Stimulated activated CD4-positive, alpha-beta T cell treated with anti-CD3 and anti-CD28 coated beads, Interleukin-12 subunit alpha, Interleukin-12 subunit beta, amount 100 ng/mL, for 48 hours (primary cell): ENCODE measurements around the gene MPRIP.

Experiments
- DNase-seq, 3 donors: peaks; one replicate each; pipeline ENCODE4 v3.0.0-alpha.2; 2020; ENCODE audit warnings: low read depth in 2 of 3, low spot score in 1 of 3

MPRIP gene

DNA sequence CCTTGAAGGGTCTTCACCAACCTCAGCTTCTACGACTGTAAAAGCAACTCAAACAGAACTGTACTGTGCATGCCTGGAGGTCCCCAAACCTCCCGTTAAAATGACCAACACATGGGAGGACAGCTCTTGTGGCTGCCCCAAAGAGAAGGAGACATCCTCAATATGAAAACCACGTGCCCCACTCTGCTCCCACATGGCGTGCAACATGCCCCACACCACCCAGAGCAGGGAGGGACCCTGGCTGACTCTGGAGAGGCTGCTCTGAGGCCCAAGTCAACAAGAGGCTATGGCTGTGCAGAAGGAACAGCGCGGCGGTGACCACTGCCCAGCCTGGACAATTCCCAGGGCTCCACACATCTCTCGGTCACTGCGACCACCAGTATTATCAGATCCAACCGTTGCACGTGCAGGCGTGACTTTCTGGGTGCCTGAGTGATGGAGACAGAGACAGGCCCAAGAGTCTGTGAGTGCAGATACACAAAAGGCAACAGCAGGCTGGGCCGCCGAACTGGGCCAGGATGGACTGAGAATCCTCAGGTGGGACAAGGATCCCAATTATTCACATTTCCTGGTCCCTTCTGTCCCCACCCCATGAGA, 162.5 kb downstream of the MPRIP start:
- no peak for DNase-seq

DNA sequence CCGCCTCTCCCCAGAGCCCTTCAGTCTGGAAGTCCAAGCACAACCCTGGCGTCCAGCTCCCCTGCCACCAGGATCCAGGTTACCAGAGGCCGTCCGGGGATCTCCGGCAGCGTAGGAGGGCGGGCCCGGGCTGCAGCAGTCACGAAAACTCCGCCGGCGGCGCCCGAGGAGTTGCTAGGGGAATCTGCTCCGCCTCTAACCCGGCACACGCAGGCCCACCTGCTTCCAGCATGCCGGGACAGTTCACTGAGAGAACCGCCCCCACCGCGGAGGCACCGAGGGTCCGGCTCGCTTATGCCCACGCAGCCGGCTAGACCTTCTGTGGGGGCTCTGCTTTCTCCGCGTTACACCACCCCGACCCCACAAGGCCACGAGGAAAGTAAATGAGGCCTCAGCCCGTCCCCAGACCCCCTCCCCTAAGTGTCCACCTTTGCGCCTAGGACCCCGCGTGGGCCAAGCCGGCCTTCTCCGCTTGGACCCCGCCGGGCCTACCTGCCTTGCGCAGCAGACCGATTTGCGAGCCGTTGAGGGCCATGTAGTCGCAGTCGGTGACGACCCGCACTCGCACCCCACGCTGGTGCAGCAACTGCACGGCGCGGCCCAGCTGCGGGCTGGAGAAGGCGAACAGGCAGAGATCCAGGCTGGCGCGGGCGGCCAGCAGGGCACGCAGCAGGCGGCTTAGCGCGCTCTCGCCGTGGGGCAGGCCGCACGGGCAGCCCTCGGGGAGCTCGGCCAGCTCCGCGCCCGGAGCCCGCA, 163.3 kb downstream of the MPRIP start:
- peak; percentile 48 to 62 (median 50) for DNase-seq

DNA sequence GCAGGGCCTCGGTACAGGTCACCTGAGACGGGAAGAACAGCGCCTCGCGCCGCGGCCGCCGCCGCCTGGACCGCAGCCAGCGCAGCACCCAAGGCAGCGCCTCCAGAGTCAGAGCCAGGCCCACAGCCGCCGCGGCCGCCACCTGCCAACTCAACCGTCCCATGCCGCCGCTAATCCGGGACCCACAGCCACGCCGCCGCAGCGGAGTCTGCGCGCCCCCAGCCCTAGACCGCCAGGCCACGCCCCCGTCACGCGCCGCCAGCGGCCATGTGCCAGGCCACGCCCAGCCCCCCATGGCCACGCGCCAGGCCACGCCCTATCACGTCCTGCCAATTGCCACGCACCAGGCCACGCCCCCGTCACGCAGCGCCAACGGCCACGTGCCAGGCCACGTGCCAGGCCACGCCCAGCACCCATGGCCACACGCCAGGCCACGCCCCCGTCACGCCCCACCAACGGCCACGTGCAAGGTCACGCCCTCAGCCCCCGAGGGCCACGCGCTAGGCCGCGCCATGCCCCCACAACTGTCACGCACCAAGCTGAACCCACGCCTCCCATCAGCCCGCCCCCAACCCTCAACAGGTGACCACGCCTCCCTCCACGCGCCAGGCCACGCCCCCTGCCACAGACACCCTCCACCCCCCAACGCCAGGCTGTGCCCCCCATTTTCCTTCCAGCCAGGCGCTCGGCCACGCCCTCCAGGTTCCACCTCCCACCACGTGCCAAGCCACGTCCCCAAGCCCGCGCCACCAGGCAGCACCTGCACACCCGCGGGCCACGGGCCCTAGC, 164.1 kb downstream of the MPRIP start, which contains the start of gene PLD6:
Gene PLD6 (minus strand): TSS at position 210 of the 789 bp plus-strand sequence. CDS start 47 bp downstream, at position 163.
- peak; percentile 87 to 92 (median 91) for DNase-seq

DNA sequence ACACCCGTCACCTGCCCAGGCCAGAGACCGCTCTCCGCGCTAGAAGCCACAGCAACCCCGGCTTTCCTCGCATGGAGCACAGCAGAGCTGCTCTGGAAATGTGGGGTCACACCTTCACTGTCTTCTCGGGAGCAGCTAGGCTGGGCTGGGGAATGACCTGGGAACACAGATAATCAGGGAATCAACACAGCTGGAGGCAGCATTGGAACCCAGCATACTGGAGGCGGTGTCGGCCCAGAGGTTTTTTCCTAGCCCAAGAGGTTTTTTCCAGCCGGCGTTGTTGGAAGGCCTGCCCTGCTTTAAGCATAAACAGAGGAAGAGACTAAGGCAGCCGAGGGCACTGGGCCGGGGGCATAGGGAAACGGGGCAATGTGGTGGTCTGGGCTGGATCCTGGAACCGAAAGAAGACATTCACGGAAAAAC, 164.7 kb downstream of the MPRIP start:
- no peak for DNase-seq

DNA sequence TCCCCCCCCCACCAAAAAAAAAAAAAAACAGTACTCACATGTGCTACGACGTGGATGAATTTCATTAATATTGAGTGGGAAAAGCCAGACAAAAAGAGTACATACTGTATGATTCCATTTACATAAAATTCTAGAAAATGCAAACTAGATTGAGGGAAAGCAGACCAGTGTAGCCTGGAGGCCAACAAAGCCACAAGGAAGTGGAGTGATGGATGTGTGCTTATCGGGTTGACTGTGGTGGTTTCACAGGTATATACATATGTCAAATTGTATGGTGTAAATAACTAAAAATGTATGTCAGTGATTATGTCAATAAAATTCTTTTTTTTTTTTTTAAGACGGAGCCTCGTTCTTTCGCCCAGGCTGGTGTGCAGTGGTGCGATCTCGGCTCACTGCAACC, 165.7 kb downstream of the MPRIP start:
- DNase-seq: no peak

DNA sequence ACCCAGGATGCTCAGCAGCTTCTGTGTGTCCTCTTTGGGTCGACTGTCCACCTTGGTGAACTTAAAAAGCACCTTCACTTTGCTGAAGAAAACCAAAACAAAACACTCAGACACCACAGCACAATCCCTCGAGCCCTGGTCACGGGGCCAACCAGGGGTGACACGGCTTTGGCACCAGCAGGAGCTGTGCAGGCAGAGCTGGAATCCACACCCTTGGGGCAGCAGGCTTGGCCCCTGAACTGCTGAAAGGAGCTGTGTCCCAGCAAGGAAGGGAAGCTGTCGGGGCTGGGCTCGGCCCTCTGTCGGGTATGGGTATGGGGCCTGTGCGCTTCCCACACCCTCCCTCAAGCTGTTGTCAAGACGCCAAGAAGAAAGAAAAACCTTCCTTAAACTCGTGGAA, 171.5 kb downstream of the MPRIP start:
- DNase-seq: no peak

DNA sequence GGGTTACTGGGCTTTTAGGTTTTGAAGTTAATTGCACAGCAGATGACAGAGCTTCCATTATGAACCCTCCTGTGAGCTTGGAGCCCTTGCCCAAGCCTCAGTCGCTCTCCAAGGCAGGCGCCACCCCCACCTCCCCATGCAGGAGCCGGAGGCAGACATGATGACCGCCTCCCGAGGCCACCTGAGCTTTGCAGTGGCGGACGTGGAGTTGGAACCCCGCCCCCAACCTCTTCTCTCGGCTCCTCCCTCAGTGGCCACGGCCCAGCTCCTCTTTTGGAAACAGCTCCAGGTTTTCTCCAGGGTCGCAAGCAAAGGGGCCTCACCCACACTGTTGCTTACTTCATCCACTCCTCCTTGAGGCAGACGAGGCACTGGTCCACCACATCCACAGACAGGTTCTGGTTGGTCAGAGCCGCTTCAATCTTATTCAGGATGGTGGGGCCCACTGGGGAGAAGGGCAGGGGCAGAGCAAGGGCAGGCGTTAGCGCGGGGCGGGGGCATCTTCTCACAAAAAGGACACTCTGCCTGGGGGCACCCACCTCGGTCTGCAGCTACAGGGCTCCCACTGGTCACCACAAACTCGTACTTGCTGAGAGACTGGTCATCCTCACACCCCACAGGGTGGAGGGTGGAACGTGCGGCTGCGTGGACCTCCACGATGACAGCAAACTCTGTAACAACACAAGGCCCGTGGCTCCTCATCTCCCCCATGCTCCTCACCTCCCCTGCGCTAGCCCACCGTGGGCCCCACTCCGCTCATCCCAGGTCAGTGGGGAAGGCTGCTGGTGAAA, 172.6 kb downstream of the MPRIP start:
- no peak for DNase-seq

DNA sequence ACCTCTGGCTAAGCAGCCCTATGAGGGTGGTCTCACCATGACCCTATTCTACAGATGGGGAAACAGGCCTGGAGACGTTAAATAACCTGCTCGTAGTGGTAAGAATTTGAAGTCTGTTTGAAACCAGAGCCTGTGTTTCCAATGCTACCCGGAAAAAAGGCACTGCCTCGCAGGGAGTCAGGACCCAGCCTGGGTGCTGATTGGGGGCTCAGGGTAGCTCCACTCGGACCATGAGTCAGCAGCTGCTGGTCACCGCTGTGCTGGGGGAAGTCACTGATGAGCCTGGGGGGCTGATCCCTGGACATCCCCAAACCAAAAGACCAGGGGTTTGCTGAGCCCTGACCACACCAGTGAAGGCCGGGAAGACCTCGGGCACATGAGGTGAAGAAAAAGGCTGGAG, 173.3 kb downstream of the MPRIP start:
- DNase-seq: no peak

DNA sequence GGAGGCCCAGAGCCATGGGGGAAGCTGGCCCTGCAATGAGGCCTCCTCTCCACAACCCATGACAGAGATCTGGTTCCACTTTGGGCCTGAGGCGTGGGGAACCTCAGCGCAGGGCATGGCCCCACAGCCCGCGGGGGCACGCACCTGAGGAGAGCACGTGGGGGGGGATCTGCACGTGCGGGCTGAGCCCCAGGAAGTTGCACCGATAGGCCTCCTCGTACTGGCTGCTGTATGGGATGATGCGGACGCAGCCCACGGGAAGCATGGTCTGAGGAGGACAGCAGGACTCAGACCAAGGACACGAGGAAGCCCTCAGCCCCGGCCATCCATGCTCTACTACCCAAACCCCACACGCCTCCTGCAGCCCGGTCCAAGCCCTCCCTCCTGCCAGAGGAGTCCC, 174.0 kb downstream of the MPRIP start:
- DNase-seq: no peak

DNA sequence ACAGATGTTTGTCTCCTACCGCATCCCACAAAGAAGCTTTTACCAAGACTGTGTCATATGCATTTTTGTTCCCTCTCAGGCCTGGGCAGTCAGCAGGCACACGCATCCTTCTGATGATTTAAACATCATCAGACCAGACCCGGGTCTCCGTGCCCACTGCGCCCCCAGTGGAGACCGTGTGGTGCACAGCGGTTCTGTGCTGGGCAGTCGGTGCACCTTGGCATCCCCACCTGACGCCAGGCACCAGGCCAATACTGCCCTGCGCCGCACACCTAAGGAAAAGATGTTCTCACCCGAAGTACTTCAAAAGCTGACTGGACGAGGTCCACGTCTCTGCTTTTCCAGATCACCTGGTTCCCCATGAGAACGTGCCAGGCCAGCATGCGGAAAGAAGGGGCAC, 174.5 kb downstream of the MPRIP start:
- DNase-seq: no peak

DNA sequence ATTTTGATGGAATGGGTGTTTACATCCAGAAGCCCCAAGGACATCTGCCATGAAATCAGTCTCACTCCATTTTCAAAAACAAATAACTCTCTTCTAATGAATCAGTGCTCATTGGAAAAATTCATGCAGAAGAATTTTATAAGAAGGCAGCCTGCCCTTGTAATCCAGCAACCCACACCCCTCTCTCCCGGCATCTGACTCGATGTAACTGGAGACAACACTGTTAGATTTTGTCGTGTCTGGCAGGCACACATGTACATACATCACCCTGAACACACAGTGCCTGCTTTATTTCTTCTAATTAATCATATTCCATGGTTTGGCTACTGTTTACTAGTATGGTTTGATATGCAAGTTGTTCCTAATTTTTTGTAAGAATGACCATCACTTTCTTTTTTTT, 175.7 kb downstream of the MPRIP start:
- DNase-seq: no peak

DNA sequence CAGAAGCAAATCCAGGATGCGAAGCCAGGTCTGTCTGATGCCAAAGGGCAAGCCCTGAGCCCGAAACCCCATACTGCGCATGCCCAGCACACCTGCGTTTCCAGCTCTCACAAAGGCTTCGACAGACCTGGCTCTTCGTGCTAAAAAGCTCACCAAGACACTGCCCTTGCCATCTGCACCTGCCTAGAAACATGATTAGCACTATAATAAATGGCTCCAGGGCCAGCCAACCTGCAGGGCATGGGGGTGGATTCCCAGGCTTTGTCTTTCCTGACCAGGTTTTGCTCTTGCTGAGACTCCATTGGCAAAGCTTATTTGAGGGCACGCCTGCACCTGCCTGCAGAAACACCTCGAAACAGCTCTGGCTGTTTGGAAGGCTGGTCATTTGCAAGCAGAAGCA, 178.3 kb downstream of the MPRIP start:
- no peak for DNase-seq

DNA sequence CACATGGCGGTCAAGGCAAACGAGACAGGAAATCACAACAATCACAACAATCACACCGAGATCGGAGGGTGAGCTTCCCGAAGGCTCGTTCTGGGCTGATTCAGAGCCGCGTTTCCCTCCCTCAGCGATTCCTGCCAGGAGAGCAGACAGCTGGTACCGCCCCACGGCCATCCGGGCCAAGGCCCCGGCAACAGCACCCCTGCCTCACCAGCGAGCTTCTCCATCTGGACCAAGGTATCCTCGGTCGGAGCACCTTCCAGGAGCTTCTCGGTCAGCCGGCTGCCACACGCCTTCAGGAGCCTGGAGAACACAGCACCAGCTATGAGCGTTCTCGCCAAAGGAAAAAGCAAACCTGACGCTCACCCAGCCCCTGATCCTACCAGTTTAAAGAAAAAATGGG, 179.1 kb downstream of the MPRIP start:
- no peak for DNase-seq

DNA sequence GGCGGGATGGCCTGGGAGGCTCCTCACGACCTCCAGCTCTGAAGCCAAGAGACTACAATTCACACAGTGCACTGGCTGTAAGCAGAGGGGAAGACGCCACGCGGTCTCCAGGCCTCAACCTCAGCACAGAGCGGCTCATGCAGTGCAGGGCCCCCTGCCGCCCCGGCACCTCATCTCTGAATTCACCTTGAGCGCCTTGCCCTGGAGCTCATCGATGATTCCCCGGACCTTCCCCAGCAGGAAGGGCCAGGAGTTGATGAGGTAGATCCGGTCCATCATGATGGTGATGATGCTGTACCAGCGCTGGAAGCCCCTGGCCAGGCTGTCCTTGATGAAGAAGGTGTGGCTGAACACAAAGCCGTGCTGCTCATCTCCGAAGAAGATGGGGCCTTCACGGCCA, 181.5 kb downstream of the MPRIP start:
- DNase-seq: no peak

DNA sequence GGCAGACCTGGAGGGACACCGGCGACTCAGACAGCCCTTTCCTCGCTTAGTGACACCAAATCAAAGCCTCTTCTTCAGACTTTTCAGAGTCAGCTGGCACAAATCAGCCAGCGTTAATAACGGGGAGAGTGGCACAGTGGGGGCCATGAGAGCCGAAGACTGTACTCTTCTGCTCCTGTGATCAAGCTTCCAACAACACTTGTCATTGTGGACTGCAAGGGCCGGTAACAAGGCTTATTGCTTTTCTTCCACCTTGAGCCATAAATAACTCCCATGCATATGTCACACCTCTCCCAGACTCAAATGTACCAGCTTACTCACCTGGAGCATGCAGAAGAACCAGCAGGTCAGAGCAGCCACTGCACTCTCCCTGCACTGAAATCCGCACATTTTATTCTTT, 181.9 kb downstream of the MPRIP start:
- no peak for DNase-seq

DNA sequence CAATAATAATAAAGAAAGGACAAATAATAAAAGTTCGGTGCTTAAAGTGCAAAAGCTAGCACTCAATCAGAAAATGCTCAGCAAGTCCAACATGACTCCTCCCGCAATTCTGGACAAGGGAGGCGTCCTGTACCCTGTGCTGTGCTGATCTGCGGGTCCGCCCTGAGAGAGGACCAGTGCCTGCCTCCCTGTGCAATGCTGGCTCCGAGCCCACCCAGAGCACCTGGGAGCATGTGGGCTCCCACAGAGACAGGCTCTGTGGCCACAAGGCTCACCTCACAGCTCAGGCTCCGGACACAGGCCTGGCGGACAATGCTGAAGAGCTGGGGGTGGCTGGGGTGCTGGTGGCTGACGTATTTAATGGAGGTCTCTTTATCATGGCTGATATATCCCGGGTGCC, 183.6 kb downstream of the MPRIP start:
- no peak for DNase-seq

DNA sequence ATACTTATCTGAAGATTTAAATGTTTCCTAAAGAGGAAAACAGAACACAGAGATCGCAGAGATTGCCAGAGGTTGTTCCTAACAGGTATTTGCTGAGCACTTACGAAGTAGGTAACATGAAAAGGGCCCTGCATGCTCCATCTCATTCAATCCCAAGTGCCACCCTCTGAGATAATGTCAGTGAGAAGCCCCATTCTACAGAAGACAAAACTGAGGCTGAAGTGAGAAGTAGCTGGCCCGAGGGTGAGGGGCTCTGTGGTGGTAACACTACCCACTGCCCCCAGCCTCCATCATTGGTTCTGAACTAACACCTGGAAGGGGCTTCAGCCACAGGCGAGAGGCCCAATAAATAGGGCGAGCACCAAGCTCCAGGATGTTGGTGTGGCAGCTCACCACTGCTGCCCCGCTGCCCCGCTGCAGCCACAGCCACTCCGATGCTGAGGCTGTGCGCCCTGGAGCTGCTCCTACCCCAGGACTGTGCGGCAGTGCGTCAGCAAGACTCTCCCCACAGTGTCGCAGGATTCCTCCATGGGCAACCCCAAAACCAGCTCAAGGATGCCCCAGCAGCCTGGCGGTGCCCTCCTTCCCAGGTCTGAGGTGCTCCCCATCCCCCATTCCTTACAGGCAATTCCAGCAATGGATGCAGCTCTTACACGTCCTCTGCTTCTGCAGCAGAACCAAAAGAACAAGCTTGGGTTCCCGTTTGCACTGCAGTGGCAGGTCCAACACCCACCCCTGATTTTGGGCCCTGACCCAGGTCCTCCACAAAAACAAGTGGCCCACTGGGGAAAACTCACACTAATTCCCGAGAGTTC, 184.4 kb downstream of the MPRIP start:
- no peak for DNase-seq

DNA sequence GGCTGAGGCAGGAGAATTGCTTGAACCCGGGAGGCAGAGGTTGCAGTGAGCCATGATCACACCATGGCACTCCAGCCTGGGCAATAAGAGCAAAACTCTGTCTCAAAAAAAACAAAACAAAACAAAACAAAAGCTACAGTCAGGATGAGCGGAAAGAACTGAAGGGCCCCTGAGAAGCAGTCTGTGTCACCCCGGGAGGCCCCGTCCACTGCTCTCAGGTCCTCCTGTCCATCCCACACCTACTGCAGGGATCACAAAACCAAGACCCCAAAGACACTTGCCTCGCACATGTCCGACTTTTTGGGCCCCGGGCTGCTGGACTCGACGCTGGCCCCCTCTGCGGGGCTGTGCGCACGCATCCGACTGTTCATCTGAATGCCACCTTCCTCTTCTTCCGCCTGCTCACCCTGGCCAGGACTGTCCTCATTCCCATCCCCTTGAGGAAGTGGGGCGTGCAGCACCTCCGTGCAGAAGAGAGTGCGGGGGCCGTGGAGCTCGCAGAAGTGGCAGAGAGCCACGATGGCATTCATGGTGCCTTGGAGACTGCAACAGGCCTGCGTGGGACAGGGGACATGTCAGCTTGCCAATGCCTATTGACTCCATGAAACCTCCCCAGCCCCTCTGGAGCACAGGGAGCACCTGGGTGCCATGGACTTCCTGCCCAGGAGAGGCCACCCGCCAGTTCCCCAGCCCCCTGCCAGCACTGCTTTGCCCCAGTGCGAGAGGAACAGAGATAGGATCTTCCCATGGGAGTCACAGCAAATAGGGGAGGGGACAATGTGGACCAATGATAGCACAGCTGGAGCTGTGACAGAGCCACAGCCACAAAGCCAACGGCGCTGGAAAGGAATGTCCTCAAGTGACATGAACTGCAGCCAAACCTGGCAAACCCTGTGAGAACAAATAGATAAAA, 185.6 kb downstream of the MPRIP start:
- no peak for DNase-seq

DNA sequence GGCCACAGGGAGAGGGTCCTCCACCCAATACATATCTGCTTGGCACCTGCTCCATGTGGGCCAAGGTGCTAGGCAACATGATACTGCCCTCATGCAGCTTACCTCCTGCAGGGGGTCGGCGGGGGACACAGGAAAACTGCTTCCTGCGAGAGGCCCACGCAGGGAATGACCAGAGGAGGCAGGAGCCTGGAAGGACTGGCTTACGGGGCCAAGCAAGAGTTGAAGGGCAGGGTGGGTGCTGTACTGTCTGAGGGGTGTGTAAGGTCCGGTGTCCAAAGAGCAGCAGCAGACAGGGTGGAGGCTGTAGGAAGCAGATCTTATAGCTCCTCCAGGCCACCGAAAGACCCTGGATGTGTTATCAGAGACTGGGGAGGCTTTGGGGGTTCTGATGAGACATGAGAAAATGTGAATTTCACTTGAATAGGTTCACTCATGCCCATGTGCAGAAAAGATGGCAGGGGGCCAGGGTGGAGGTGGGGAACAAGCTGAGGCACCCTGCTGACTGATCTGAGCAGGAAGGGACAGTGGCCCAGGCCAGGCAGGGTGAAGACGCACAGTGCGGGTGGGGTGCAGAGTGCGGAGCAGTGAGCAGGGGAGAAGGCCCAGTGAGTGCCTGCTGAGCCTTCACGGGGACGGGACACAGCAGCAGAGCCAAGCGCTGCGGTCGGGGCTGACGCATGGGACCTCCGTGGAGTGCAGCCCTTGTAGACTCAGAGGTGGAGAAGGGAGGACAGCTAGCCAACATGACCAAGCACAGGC, 186.4 kb downstream of the MPRIP start:
- no peak for DNase-seq
